ENCODE data around the gene NACC2.

Gene NACC2

GRCh38 chr9:136023410-136024225 lies 71.5 kb downstream of the NACC2 start:
- DNase-seq (ENCODE audit: low read depth, low spot score): no peak

DNA sequence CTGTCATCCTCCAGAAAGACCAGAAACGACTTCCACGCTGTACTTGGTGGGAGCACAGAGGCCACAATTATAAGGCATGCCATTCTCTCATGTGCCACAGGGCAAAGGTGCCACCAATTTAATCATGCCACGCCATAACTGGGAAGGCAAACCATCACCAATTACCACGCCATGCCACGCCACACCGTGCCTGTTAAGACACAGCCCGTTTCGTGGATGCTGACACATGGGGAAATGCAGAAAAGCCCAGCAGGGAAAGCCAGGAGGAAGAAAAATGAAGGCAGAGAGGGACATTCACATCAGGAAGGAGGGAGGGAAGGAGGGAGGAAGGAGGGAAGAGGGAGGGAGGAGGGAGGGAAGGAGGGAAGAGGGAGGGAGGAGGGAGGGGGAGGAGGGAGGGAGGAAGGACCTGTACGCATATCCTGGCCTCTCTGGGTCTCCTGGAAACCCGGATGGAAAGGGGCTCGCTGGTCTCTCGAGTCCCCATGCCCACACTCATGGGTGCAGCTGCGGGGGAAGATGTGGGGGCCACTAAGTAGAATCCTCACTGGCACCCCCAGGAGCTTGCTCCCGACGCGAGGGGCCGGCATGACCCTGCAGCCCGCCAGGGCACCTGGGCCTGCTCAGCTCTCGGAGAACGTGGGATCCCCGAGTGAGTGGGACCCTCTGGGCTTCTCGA lies 72.2 kb downstream of the NACC2 start:
- no peak for DNase-seq (ENCODE audit: low read depth, low spot score)

- DNase-seq (ENCODE audit: low read depth, low spot score): no peak
Measured at GRCh38 chr9:136021872-136022681, 73.0 kb downstream of the NACC2 start.

GRCh38 chr9:136021171-136021871 lies 73.8 kb downstream of the NACC2 start:
- DNase-seq (ENCODE audit: low read depth, low spot score): no peak

DNA sequence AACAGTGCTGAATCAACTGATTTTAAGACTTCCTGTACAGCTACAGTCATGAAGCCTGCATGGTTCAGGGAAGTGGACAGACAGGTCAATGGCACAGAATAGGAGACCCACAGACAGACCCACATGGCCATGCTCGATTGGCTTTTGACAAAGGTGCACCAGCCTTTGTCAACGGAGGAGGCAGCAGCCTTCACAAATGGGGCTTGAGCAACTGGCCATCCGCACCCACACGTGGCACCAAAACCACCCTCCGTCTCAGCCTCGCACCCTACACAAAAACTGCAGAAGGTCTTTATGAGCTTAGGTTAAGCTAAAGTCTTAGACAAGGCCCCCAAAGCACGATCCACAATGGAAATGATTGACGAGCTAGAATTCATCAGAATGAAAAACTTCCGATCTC lies 74.4 kb downstream of the NACC2 start:
- DNase-seq (ENCODE audit: low read depth, low spot score): no peak

GRCh38 chr9:136020206-136020605 lies 74.9 kb downstream of the NACC2 start:
- no peak for DNase-seq (ENCODE audit: low read depth, low spot score)

DNA sequence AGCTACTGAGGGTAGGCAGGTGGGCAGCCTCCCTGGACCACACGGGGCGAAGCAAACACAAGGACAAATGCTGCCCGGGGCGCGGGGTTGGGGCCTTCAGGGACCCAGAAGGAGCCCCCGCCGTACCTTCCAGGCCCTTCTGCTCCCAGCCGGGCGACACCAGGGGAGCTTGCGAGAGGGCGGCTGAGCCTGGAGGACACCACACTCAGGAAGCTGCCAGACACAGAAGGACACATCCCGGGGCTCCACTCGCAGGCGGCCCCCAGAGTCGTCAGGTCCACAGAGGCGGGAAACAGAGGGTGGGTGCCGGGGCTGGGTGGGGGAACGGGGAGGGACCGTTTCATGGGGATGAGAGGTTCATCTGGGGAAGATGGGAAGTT lies 75.4 kb downstream of the NACC2 start:
- DNase-seq (ENCODE audit: low read depth, low spot score): no peak

GRCh38 chr9:136019041-136019680 lies 75.9 kb downstream of the NACC2 start:
- DNase-seq (ENCODE audit: low read depth, low spot score): no peak

GRCh38 chr9:136018257-136019031 lies 76.6 kb downstream of the NACC2 start:
- DNase-seq (ENCODE audit: low read depth, low spot score): no peak

DNA sequence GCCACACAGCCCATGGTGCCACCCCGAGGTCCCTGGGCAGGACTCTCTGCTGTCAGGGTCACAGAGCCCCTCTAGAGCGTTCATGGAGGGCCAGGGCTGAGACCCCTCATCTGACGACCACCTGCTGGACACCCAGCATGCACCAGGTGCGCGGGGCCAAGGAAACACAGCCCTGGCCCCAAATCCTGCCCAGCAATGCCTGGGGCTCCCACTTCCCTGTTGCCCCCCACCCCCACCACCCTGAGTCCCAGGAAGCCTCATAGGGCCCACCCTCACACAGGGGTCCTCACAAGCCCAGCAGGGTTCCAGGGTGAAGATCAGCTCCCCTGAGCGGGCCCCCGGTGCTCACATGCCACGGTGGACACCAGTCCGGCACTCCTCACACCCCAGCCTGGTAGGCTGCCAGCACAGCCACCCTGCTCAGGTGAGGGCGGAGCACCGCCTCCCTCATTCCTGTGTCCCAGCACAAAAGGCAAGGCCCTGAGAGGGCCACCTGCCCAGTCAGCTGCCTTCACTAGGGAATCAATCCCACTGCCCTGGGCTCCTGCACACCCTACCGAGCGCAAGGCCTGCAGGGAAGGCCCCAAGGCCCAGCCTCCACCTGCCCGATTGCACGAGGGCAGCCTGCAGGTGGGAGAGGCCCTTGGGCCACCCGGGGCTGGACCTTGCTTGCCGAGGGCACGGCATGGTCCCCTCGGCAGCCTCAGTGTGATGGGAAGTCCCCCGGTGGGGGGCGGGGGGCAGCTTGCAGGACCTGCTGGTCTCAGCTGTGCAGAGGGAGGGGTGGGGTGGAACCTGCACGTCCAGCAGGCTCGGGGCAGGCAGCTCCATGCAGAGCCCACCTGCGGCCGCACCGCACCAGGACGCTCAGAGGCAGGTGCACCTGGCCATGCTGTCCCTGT lies 77.5 kb downstream of the NACC2 start:
- DNase-seq (ENCODE audit: low read depth, low spot score): no peak

DNA sequence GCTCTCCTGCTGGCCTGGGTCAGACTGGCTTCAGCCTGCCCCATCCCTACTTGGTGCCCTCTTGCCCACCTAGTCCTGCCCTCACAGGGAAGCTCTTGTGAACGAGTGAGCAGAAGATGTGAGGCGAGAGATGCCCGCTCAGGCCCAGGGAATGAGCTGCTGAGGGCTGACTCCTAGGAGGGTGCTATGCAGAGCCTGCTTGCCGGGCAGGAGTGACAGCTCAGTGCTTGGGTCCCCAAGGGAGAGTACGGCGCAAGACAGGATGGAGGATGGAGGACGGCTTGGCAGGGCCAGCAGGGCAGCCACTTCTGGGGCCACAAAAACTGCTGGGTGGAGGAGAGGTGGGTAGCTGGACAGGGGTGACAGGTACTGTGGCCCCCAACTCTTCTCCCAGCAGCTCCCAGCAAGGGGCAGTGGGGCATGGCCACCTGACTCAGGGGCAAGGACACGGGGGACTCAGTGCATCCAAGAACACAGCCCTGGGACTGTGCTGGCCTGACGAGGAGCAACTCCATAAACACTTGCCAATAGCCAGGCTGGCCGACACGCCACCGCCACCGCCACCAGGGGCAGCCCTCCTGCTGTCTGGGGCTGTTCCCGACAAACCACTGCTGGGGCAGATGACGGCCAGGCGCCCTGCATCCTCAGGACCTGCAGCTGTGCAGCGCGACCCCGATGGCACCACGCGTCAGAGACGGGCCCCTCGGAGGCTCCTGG lies 78.4 kb downstream of the NACC2 start:
- no peak for DNase-seq (ENCODE audit: low read depth, low spot score)

- DNase-seq (ENCODE audit: low read depth, low spot score): no peak
Measured at GRCh38 chr9:136015656-136016571, 79.2 kb downstream of the NACC2 start.

DNA sequence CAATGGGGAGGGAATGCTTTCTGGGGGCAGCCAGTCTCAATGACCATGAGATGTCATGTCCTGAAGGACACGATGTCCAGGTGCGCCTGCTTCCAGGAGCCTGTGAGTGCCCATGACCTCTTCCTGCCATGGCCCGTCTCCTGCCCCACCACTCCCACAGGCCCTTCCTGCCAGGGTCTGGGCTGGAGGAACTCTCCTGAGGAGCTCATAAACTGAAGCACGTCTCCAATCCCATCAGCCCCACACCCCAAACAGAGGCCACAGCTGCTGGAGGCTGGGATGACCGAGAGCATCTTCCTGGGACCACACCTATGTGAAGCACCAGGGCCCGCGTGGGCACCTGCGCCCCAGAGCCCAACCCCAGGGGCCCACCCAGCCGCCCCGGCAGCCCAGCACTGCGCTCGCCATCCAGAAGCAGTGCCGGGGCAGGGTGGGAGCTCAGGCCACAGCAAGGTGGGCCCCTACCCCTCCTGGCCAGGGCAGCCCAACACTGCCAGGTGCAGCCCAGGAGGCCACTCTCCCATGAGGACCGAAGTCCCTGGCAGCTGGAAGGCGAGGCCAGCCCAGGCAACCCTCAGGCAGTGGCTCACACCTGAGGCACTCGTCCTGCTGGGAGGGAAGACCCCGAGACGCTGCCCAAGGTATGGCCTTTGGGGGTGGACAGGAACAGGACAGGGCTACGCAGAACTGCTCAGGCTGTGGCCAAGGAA lies 80.0 kb downstream of the NACC2 start:
- no peak for DNase-seq (ENCODE audit: low read depth, low spot score)

DNA sequence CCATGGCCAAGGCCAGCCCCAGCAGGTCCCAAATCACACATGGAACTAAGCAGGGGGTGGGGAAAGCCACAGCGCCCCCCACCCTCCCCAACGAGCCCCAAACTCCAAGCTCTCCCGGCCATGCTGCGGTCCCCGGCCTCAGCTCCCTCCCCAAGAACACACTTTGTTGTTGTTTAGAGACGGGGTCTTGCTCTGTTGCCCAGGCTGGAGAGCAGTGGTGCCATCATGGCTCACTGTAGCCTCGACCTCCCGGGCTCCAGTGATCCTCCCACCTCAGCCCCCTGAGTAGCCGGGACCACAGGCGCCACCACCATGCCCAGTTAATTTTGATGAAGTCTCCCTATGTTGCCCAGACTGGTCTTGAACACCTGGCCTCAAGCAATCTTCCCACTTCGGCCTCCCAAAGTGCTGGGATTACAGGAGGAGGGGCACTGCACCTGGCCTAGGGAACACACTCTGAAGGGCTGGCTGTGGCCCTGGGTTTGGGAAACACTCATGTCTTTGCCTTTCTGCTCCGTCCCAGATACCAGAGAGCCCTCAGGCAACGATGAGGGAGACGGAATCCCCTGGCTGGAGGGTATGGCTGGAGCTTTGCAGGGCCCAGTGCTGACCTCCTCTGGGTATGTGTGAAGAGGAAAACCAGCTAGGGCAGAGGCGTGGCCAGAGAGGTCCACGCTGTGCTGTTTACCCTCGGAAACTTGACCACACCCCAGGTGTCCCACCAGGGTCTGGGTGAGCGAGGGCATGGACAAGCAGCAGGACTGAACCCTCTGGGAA lies 80.8 kb downstream of the NACC2 start:
- no peak for DNase-seq (ENCODE audit: low read depth, low spot score)

DNA sequence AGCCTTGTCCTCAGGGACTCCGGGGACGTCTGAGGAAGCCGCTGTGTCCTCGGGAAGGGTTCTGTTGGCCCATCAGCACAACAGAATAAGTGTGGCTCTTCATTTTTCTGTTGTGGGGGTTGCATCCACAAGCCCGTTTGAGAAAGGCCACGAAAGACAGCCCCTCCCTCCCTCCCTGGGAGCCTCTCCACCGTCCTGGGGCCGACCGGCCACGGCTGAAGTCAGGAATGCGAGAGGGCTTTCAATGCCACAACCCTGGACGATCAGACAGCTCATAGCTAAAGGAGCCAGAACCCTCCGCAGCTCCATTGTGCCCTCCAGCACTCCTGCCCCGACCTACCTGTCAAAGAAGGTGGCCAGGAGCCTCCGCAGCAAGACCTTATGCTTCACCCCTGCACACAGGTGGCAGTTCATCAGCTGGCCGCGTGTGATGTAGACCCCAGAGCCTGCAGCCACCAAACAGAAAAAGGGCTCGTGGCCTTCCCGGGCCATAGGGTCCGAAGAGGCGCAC lies 81.5 kb downstream of the NACC2 start:
- no peak for DNase-seq (ENCODE audit: low read depth, low spot score)

GRCh38 chr9:136013116-136013515 lies 82.0 kb downstream of the NACC2 start:
- no peak for DNase-seq (ENCODE audit: low read depth, low spot score)
